OCI-LY3 (cell line): Measurements from ENCODE around the gene ADH4.
"Not testable (repeated sequence)": the region's sequence is repeated elsewhere in the genome, so short reads cannot be mapped to it uniquely, and the experiment has no call there.

Experiments
- H2AFZ ChIP-seq: fragments of 200-600, 300-600 bp; shearing (Covaris generic); 2 replicates; pipeline ENCODE4 v1.6.0; 2014; ENCODE audit warnings: antibody characterized with exemption, low read depth, low read length
- H3K27ac ChIP-seq: fragments of 200-600, 300-600 bp; sonication (generic); 2 replicates; pipeline ENCODE4 v1.5.1; 2014; ENCODE audit warnings: mild to moderate bottlenecking, low read length, moderate library complexity, mixed read lengths
- H3K27me3 ChIP-seq: fragments of 200-600, 300-600 bp; sonication (generic); 2 replicates; pipeline ENCODE4 v1.6.1; 2014; ENCODE audit warnings: low read depth, low read length, mixed read lengths
- H3K36me3 ChIP-seq: fragments of 200-600, 300-600 bp; sonication (generic); replicated peaks from 2 replicates; pipeline ENCODE3; 2014; ENCODE audit warnings: low read depth, low read length, mixed read lengths
- H3K4me1 ChIP-seq: fragments of 300-600, 200-600 bp; sonication (generic); 2 replicates; pipeline ENCODE4 v1.6.1; 2014; ENCODE audit warnings: low read length, mixed read lengths
- H3K4me2 ChIP-seq: fragments of 200-600, 300-600 bp; sonication (generic); 2 replicates; pipeline ENCODE4 v1.6.1; 2014; ENCODE audit warnings: low read length, mixed read lengths
- H3K4me3 ChIP-seq: fragments of 300-600, 200-600 bp; sonication (generic); 2 replicates; pipeline ENCODE4 v1.5.1; 2014; ENCODE audit warnings: antibody characterized with exemption, mild to moderate bottlenecking, low read length, moderate library complexity
- H3K79me2 ChIP-seq: fragments of 300-600, 200-600 bp; shearing (Covaris generic); 2 replicates; pipeline ENCODE4 v1.6.1; 2014; ENCODE audit warnings: mild to moderate bottlenecking, low read length, mixed read lengths
- H3K9ac ChIP-seq: fragments of 300-600, 200-600 bp; shearing (Covaris generic); 2 replicates; pipeline ENCODE4 v1.6.0; 2014; ENCODE audit warnings: mild to moderate bottlenecking, low read length, moderate library complexity
- H3K9me3 ChIP-seq: fragments of 200-600, 300-600 bp; shearing (Covaris generic); 2 replicates; pipeline ENCODE4 v1.6.1; 2014; ENCODE audit warnings: low read length, mixed read lengths; ENCODE audit not compliant: insufficient read depth
- H4K20me1 ChIP-seq: fragments of 200-600, 300-600 bp; sonication (generic); 2 replicates; pipeline ENCODE4 v1.6.1; 2016; ENCODE audit warnings: low read length, mixed read lengths; ENCODE audit not compliant: insufficient read depth
- CTCF ChIP-seq: fragments of 200-600, 300-600 bp; sonication (generic); IDR thresholded peaks from 2 replicates; pipeline ENCODE4 v1.5.1; 2014; ENCODE audit warnings: antibody characterized with exemption, low read length, low read depth
- EZH2phosphoT487 ChIP-seq: fragments of 200-600 bp; shearing (Covaris generic); IDR thresholded peaks from 2 replicates; pipeline ENCODE4 v1.6.1; 2018; ENCODE audit warnings: antibody characterized with exemption, mixed run types, low read depth

Gene ADH4

GRCh38 chr4:99088481-99089365 is 55.4 kb downstream of the ADH4 start, which contains the start of gene ADH5:
Gene ADH5 (minus strand): TSS chr4:99088788. CDS start chr4:99088700, 88 bp downstream.
- no peak for TF ChIP-seq EZH2phosphoT487
- no peak for TF ChIP-seq CTCF
- Histone ChIP-seq H3K36me3 (peaks cover 13% of the 10 kb centered on the region), H4K20me1 (no peaks in the 10 kb centered on the region; the same call in 1 of the 2 replicates), H3K9ac (peak within 1 kb of the TSS; percentile 91), H3K4me3 (peak within 1 kb of the TSS; percentile 89), H3K4me2 (peak within 1 kb of the TSS; percentile 96), H3K27me3 (no peaks in the 10 kb centered on the region), H3K27ac (peak within 1 kb of the TSS; percentile 62), H3K4me1 (peaks cover 18% of the 10 kb centered on the region), H3K79me2 (peaks cover 31% of the 10 kb centered on the region), H3K9me3 (no peaks in the 10 kb centered on the region), H2AFZ (peak within 1 kb of the TSS; percentile 96)

- Histone ChIP-seq H3K79me2 (peaks cover 31% of the 10 kb centered on the region), H3K27ac (peak overlapping the region; percentile 62), H3K4me3 (peak overlapping the region; percentile 89), H3K27me3 (no peaks in the 10 kb centered on the region), H3K4me1 (peaks cover 18% of the 10 kb centered on the region), H2AFZ (peak overlapping the region; percentile 90), H3K4me2 (peak overlapping the region; percentile 90), H4K20me1 (no peaks in the 10 kb centered on the region; the same call in 1 of the 2 replicates), H3K9me3 (no peaks in the 10 kb centered on the region), H3K36me3 (peaks cover 15% of the 10 kb centered on the region), H3K9ac (peak overlapping the region; percentile 91)
- TF ChIP-seq EZH2phosphoT487 (no peak), CTCF (no peak)
Measured at GRCh38 chr4:99088023-99088449, 56.1 kb downstream of the ADH4 start.

- Histone ChIP-seq H2AFZ (no peak overlapping the region), H3K4me2 (no peak overlapping the region), H3K9me3 (no peaks in the 10 kb centered on the region), H3K36me3 (peaks cover 41% of the 10 kb centered on the region), H3K4me3 (no peak overlapping the region), H3K9ac (no peak overlapping the region), H4K20me1 (no peaks in the 10 kb centered on the region; the same call in 1 of the 2 replicates), H3K79me2 (peaks cover 31% of the 10 kb centered on the region), H3K27me3 (no peaks in the 10 kb centered on the region), H3K27ac (no peak overlapping the region), H3K4me1 (peaks cover 8% of the 10 kb centered on the region)
- TF ChIP-seq CTCF (no peak), EZH2phosphoT487 (no peak)
Measured at GRCh38 chr4:99084595-99084994, 59.5 kb downstream of the ADH4 start.

GRCh38 chr4:99082192-99082591 is 61.9 kb downstream of the ADH4 start:
- H3K4me1 ChIP-seq = peaks cover under 1% of the 10 kb centered on the region; the same call in 1 of the 2 replicates
- H4K20me1 ChIP-seq = no peaks in the 10 kb centered on the region; the same call in 1 of the 2 replicates
- H3K27me3 ChIP-seq = no peaks in the 10 kb centered on the region
- no peak overlapping the region for H2AFZ ChIP-seq
- no peaks in the 10 kb centered on the region for H3K9me3 ChIP-seq
- no peak overlapping the region for H3K9ac ChIP-seq
- peaks cover 53% of the 10 kb centered on the region for H3K36me3 ChIP-seq
- H3K4me2 ChIP-seq = no peak overlapping the region
- no peak overlapping the region for H3K27ac ChIP-seq
- TF ChIP-seq CTCF (no peak), EZH2phosphoT487 (no peak)
- peaks cover 17% of the 10 kb centered on the region for H3K79me2 ChIP-seq
- H3K4me3 ChIP-seq = no peak overlapping the region

- H3K9me3 ChIP-seq, H3K4me1 ChIP-seq, H4K20me1 ChIP-seq, H3K27me3 ChIP-seq, H3K4me3 ChIP-seq, H2AFZ ChIP-seq, H3K9ac ChIP-seq, H3K4me2 ChIP-seq, H3K27ac ChIP-seq, H3K79me2 ChIP-seq: not testable (repeated sequence)
- H3K36me3 ChIP-seq = peaks cover 59% of the 10 kb centered on the region
Measured at GRCh38 chr4:99080869-99081268, 63.2 kb downstream of the ADH4 start.
